SK-N-SH treated with all-trans-retinoic acid at 6 μM for 48 hours (cell line): ENCODE data around the gene LY9.

Source experiments
- ATAC-seq: fragments of 200-7000 bp; cut with Tn5 transposase; 3 replicates; pipeline ENCODE4 v1.9.1; 2020; ENCODE audit warnings: mild to moderate bottlenecking, moderate library complexity
- ARNTL ChIP-seq: fragments of 450-650 bp; formaldehyde crosslinking; IDR thresholded peaks from 2 replicates; pipeline ENCODE4 v1.5.0; 2020; ENCODE audit warnings: low read depth, mild to moderate bottlenecking, moderate library complexity, borderline replicate concordance
- ESRRG ChIP-seq: fragments of 250-450 bp; sonication (Bioruptor Pico); IDR thresholded peaks from 2 replicates; pipeline ENCODE4 v1.6.1; 2021; ENCODE audit warnings: mild to moderate bottlenecking
- OSR1 ChIP-seq: fragments of 250-450 bp; sonication (Bioruptor Pico); IDR thresholded peaks from 2 replicates; pipeline ENCODE4 v1.8.0; 2022; ENCODE audit warnings: moderate library complexity, mild to moderate bottlenecking, inconsistent platforms
- RARB ChIP-seq: fragments of 250-450 bp; sonication (Bioruptor Pico); IDR thresholded peaks from 2 replicates; pipeline ENCODE4 v1.8.0; 2021; ENCODE audit warnings: mild to moderate bottlenecking, moderate library complexity
- SNAI2 ChIP-seq: fragments of 250-450 bp; sonication (Bioruptor Pico); IDR thresholded peaks from 2 replicates; pipeline ENCODE4 v1.5.0; 2020; ENCODE audit warnings: mild to moderate bottlenecking, moderate library complexity
- TCF4 ChIP-seq: fragments of 250-450 bp; sonication (Bioruptor Pico); IDR thresholded peaks from 2 replicates; pipeline ENCODE4 v1.8.0; 2021; ENCODE audit warnings: mild to moderate bottlenecking, moderate library complexity, borderline replicate concordance
- TOX ChIP-seq: fragments of 250-450 bp; sonication (Bioruptor Pico); IDR thresholded peaks from 2 replicates; pipeline ENCODE4 v1.8.0; 2021; ENCODE audit warnings: mild to moderate bottlenecking, moderate library complexity, borderline replicate concordance
- ZC3H10 ChIP-seq: fragments of 250-450 bp; sonication (Bioruptor Pico); IDR thresholded peaks from 2 replicates; pipeline ENCODE4 v1.5.1; 2021; ENCODE audit warnings: mild to moderate bottlenecking, moderate library complexity
- ZFP3 ChIP-seq: fragments of 250-450 bp; sonication (Bioruptor Pico); IDR thresholded peaks from 2 replicates; pipeline ENCODE4 v1.5.0; 2020; ENCODE audit warnings: mild to moderate bottlenecking, moderate library complexity
- ZNF8 ChIP-seq: fragments of 450-650 bp; formaldehyde crosslinking; IDR thresholded peaks from 2 replicates; pipeline ENCODE4 v1.5.0; 2020; ENCODE audit warnings: mild to moderate bottlenecking, moderate library complexity
- TF ChIP-seq, protein P1 (sequence below): fragments of 250-450 bp; sonication (Bioruptor Pico); IDR thresholded peaks from 2 replicates; pipeline ENCODE4 v1.5.1; 2021; ENCODE audit warnings: mild to moderate bottlenecking, moderate library complexity
- TF ChIP-seq, protein P2 (sequence below): fragments of 250-450 bp; sonication (Bioruptor Pico); IDR thresholded peaks from 2 replicates; pipeline ENCODE4 v1.8.0; 2021; ENCODE audit warnings: low read depth, mild to moderate bottlenecking, moderate library complexity, borderline replicate concordance

LY9 gene

DNA sequence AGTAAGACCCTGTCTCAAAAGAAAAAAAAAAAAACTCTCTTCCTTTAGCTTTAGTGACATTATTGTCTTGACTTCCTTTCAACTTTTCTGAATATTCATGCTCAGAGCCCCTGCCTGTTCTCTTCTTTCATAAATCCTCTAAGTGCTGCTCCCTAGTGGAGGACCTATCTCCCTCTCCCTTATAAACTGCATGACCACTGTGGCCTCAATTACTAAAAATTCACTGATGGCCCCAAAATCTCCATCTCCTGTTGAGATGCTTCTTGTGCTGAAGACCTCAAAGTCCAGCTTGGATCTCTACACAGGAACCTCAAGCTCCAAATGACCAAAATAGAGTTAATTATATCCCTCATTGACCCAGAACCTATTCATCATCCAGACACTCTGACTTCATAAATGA, 81.2 kb downstream of the LY9 start:
- TF ChIP-seq TCF4 (CRISPR knock-in tag), result no peak
- no peak for TF ChIP-seq RARB (CRISPR knock-in tag)
- no peak for TF ChIP-seq ESRRG (CRISPR knock-in tag)
- no peak for TF ChIP-seq ZFP3 (CRISPR knock-in tag)
- no peak for TF ChIP-seq SNAI2
- TF ChIP-seq ZNF8 (CRISPR knock-in tag), result no peak
- no peak for TF ChIP-seq ZC3H10 (CRISPR knock-in tag)
- TF ChIP-seq, protein P1, sequence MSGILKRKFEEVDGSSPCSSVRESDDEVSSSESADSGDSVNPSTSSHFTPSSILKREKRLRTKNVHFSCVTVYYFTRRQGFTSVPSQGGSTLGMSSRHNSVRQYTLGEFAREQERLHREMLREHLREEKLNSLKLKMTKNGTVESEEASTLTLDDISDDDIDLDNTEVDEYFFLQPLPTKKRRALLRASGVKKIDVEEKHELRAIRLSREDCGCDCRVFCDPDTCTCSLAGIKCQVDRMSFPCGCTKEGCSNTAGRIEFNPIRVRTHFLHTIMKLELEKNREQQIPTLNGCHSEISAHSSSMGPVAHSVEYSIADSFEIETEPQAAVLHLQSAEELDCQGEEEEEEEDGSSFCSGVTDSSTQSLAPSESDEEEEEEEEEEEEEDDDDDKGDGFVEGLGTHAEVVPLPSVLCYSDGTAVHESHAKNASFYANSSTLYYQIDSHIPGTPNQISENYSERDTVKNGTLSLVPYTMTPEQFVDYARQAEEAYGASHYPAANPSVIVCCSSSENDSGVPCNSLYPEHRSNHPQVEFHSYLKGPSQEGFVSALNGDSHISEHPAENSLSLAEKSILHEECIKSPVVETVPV, result no peak
- TF ChIP-seq, protein P2, sequence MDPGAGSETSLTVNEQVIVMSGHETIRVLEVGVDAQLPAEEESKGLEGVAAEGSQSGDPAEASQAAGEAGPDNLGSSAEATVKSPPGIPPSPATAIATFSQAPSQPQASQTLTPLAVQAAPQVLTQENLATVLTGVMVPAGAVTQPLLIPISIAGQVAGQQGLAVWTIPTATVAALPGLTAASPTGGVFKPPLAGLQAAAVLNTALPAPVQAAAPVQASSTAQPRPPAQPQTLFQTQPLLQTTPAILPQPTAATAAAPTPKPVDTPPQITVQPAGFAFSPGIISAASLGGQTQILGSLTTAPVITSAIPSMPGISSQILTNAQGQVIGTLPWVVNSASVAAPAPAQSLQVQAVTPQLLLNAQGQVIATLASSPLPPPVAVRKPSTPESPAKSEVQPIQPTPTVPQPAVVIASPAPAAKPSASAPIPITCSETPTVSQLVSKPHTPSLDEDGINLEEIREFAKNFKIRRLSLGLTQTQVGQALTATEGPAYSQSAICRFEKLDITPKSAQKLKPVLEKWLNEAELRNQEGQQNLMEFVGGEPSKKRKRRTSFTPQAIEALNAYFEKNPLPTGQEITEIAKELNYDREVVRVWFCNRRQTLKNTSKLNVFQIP (CRISPR knock-in tag), result no peak
- no peak for TF ChIP-seq OSR1 (CRISPR knock-in tag)
- no peak for TF ChIP-seq ARNTL (CRISPR knock-in tag)
- TF ChIP-seq TOX (CRISPR knock-in tag), result no peak

More for the DNA sequence above, 81.2 kb downstream of the LY9 start:
- ATAC-seq, result no peak
